Activated T-cell treated with anti-CD3 and anti-CD28 coated beads, Interleukin-2, amount 50 U/mL, for 72 hours (primary cell): ENCODE data around the gene EIF2B5. TPM values are rescaled to one million over a fixed set of nuclear protein-coding genes. Genes with fewer than 3 reads are reported as not detected.
A peak's percentile ranks its signal among the peaks of the same experiment; 100 is the strongest.
"Not testable (repeated sequence)": the region's sequence is repeated elsewhere in the genome, so short reads cannot be mapped to it uniquely, and the experiment has no call there.

Experiments
- ATAC-seq, 2 donors: fragments of 150-1000 bp; cut with Tn5 transposase; replicated peaks in 1 of 2; 2 replicates each; pipeline ENCODE4 v1.10.0; 2021; ENCODE audit warnings: moderate library complexity in 2 of 2, mild to moderate bottlenecking in 1 of 2
- DNase-seq, 2 donors: peaks; one replicate each; pipeline ENCODE4 v3.0.0; 2021 to 2022; ENCODE audit warnings: mixed read lengths in 1 of 2
- H3K27ac Mint-ChIP-seq: one replicate; pipeline ENCODE4 v1.8.0; 2022; ENCODE audit warnings: mild to moderate bottlenecking, moderate library complexity, mixed read lengths
- H3K27me3 Mint-ChIP-seq: one replicate; pipeline ENCODE4 v1.8.0; 2022; ENCODE audit warnings: low read depth, mixed read lengths
- H3K36me3 Mint-ChIP-seq, 2 donors: one replicate each; pipeline ENCODE4 v1.8.0; 2022; ENCODE audit warnings: mixed read lengths in 2 of 2, mild to moderate bottlenecking in 1 of 2; ENCODE audit not compliant: insufficient read depth in 2 of 2
- H3K4me1 Mint-ChIP-seq: one replicate; pipeline ENCODE4 v1.8.0; 2022; ENCODE audit warnings: low read depth, mixed read lengths
- H3K4me3 Mint-ChIP-seq, 2 donors: one replicate each; pipeline ENCODE4 v1.8.0; 2022; ENCODE audit warnings: mild to moderate bottlenecking in 2 of 2, mixed read lengths in 2 of 2, moderate library complexity in 2 of 2
- H3K9me3 Mint-ChIP-seq, 2 donors: one replicate each; pipeline ENCODE4 v1.8.0; 2022; ENCODE audit warnings: mixed read lengths in 2 of 2
- total RNA-seq, 2 donors: library from RNA; stranded (reverse); gene quantifications; one replicate each; pipeline ENCODE4 v1.2.3, GENCODE V29; 2022

The EIF2B5 gene
- total RNA-seq, 2 donors from 2014 or later = 47.0 to 55.4 TPM

DNA sequence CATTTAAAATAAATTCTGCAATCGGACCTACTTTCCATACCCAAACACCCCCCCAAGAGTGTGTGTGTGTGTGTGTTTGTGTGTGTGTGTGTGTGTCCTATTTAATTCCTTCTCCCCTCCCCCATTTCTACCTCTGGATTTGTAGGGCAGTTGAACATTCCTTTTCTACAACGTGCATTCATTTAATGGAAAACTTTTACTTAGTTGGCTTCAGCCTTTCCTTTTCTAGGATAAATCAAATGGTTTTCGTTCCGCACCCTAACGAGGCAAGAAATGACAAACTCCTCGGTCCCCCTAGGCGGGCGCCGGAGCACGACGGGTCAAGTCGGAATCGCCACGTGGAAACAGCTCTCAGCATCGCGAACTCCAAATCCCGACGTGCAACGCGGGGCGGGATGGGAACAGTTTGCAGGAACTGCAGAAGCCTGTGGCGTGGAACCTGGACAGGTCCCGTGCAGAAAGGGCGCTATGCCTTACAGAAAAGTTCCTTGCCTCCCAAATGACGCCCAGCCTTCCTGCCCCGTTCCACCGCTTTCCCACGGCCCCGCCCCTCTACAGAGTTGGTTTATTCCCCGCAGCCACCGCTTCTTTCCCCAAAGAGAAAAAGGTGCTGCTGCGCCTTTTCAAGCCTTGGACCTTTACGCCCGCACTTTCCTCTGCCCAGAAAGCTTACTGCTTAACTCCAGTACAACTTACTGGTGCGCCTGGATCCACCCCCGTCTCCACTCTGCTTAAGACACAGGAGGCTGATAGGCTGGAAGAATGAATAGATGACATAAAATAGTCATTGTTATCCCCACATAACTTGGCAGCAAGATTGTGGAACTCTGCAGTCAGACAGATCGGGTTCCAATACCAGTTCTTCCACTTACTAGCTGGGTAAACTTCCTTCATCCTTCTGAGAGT lies 1.1 kb upstream of the EIF2B5 start:
- H3K27ac Mint-ChIP-seq = peak overlapping the region; percentile 91
- H3K36me3 Mint-ChIP-seq = peaks cover 1 to 3% of the 10 kb centered on the region in 2 donors

DNA sequence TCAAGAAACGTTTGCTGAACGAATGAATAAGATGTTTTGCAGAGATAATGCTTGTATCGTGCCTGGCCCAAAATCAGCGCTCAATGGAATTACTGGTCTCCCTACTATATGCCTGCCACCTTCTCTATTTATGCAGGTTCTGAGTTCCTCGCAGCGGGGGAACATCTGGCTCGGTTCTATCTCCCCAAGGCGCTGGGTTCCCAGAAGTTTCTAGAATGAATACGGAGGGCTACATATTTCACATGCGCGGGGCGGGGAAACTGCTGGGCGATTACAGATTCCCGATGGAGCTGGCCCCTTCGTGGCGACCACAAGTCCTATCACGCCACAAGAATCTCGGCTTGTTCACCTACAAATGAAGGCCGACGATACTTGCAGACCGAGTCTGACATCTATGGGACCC lies 411 bp upstream of the EIF2B5 start:
- ATAC-seq (peak; percentile 32 to 33), DNase-seq (no peak)
- Mint-ChIP-seq H3K4me3 (peak overlapping the region; percentile 93 to 95), H3K27me3 (no peaks in the 10 kb centered on the region), H3K36me3 (peaks cover 1 to 3% of the 10 kb centered on the region in 2 donors), H3K27ac (peak overlapping the region; percentile 91), H3K4me1 (peaks cover 34% of the 10 kb centered on the region), H3K9me3 (no peaks in the 10 kb centered on the region)

More for the DNA sequence above, 1.1 kb upstream of the EIF2B5 start:
- Mint-ChIP-seq H3K4me1 (peaks cover 34% of the 10 kb centered on the region), H3K27me3 (no peaks in the 10 kb centered on the region), H3K4me3 (peak overlapping the region; percentile 93 to 95), H3K9me3 (no peaks in the 10 kb centered on the region)
- DNase-seq (peak; percentile 53 to 55), ATAC-seq (peak in 1 of 2 donors; percentile 12)

DNA sequence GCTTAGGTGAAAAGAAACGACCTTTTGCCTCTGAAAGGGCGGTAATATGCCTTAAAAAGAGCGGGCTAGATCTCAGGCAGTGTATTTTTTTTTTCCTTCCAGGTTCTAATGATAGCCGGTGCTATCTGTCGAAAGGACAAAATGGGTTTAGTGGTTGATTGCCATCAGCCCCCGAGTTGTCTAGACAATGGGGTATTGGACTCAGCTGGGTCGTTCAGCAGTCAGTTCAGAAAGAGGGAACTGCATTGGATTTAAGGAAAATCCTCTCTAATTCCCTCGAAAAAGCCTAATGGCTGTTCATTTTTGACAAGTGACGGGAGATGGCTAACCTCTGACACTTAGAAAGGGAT lies 728 bp downstream of the EIF2B5 start:
- ATAC-seq = no peak
- no peak for DNase-seq
- no peaks in the 10 kb centered on the region for H3K27me3 Mint-ChIP-seq
- H3K36me3 Mint-ChIP-seq = peaks cover 3 to 7% of the 10 kb centered on the region in 2 donors
- H3K9me3 Mint-ChIP-seq = no peaks in the 10 kb centered on the region
- H3K4me3 Mint-ChIP-seq = peak overlapping the region; percentile 93 to 95
- H3K4me1 Mint-ChIP-seq = peaks cover 34% of the 10 kb centered on the region
- H3K27ac Mint-ChIP-seq = peak overlapping the region; percentile 91

DNA sequence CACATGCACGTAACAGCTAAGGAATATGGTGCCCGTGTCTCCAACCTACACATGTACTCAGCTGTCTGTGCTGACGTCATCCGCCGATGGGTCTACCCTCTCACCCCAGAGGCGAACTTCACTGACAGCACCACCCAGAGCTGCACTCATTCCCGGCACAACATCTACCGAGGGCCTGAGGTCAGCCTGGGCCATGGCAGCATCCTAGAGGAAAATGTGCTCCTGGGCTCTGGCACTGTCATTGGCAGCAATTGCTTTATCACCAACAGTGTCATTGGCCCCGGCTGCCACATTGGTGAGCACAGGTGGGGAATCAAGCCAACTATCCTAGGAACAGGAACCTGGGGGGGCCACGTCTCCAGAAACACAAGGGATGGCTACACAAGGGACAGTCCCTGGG lies 5.3 kb downstream of the EIF2B5 start:
- Mint-ChIP-seq H3K4me3 (no peak overlapping the region), H3K27me3 (no peaks in the 10 kb centered on the region), H3K36me3 (peaks cover 0 to 11% of the 10 kb centered on the region in 2 donors), H3K9me3 (no peaks in the 10 kb centered on the region), H3K27ac (peak overlapping the region; percentile 16), H3K4me1 (peaks cover 20% of the 10 kb centered on the region)
- DNase-seq = no peak
- no peak for ATAC-seq

DNA sequence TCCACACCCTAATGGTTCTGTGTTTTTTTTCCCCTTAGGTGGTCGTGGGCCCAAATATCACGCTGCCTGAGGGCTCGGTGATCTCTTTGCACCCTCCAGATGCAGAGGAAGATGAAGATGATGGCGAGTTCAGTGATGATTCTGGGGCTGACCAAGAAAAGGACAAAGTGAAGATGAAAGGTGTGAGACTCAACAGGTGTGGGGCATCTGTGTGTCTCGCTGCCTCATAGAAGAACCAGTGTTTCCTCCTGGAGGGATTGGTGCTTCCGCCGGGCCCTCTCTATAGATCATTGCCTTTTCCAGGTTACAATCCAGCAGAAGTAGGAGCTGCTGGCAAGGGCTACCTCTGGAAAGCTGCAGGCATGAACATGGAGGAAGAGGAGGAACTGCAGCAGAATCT lies 7.0 kb downstream of the EIF2B5 start:
- H3K36me3 Mint-ChIP-seq = peaks cover 0 to 11% of the 10 kb centered on the region in 2 donors
- ATAC-seq (no peak), DNase-seq (no peak)
- H3K9me3 Mint-ChIP-seq = no peaks in the 10 kb centered on the region
- H3K4me1 Mint-ChIP-seq = peaks cover 5% of the 10 kb centered on the region
- H3K27ac Mint-ChIP-seq = peak overlapping the region; percentile 36
- H3K4me3 Mint-ChIP-seq = no peak overlapping the region
- H3K27me3 Mint-ChIP-seq = no peaks in the 10 kb centered on the region

DNA sequence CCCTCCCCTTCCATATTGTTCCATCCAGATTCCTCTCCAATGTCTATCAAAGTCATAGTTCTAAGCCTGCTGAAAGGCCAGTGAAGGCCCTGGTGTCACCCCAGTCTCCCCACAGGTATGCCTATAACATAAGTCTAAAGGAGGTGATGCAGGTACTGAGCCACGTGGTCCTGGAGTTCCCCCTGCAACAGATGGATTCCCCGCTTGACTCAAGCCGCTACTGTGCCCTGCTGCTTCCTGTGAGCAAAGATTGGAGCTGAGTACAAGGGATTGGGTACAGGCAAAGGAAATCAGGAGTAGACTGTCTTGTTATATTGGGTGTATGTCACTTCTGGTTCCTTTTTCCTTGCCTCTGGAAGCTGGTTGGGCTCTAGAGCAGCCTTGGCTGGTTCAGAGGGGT lies 8.2 kb downstream of the EIF2B5 start:
- Mint-ChIP-seq H3K27me3 (no peaks in the 10 kb centered on the region), H3K27ac (peak overlapping the region; percentile 46), H3K4me3 (no peak overlapping the region), H3K4me1 (no peaks in the 10 kb centered on the region), H3K36me3 (peaks cover 0 to 10% of the 10 kb centered on the region in 2 donors), H3K9me3 (no peaks in the 10 kb centered on the region)
- ATAC-seq (peak in 1 of 2 donors; percentile 53), DNase-seq (no peak)

DNA sequence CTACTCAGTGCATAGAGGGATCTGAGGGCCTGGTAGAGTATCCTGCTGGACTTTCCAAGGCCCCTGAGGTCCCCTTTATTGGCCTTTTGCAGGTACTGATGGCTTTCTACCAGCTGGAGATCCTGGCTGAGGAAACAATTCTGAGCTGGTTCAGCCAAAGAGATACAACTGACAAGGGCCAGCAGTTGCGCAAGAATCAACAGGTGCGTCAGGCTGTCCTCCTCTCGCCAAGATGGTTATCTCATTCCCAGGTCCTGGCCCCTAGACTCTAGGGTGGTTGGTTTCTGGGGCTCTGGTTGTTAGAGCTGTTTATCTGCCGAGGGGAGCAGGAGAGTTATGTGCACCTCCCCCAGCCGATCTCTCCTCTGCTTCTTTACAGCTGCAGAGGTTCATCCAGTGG lies 9.3 kb downstream of the EIF2B5 start:
- H3K36me3 Mint-ChIP-seq = peaks cover 0 to 10% of the 10 kb centered on the region in 2 donors
- no peaks in the 10 kb centered on the region for H3K4me1 Mint-ChIP-seq
- ATAC-seq = no peak
- DNase-seq = no peak
- H3K27ac Mint-ChIP-seq = no peak overlapping the region
- no peaks in the 10 kb centered on the region for H3K27me3 Mint-ChIP-seq
- no peaks in the 10 kb centered on the region for H3K9me3 Mint-ChIP-seq
- no peak overlapping the region for H3K4me3 Mint-ChIP-seq

DNA sequence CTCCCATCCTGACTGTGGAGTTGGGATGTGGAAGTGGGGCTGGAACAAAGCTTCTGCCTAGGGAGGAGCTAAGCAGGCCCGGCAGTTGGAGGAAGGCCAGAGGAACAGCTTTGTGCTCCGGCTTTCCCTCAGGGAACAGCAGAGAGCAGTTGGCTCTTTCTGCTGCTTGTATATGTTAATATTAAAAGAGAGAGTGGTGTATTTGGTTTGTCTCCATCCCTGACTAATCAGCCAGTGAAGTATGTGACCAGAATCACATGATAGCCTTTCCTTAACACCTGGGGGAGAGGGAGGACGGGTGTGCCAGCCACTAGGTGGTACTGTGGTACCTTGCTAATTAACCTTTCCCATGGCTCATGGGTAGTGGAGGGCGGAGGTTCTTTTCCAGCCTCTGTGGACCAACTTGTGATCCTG lies 10.0 kb downstream of the EIF2B5 start:
- Mint-ChIP-seq H3K27ac (no peak overlapping the region), H3K4me1 (no peaks in the 10 kb centered on the region), H3K36me3 (peaks cover 0 to 8% of the 10 kb centered on the region in 2 donors), H3K9me3 (no peaks in the 10 kb centered on the region), H3K27me3 (no peaks in the 10 kb centered on the region), H3K4me3 (no peak overlapping the region)
- DNase-seq = peak; percentile 21 to 26
- peak; percentile 59 to 66 for ATAC-seq

DNA sequence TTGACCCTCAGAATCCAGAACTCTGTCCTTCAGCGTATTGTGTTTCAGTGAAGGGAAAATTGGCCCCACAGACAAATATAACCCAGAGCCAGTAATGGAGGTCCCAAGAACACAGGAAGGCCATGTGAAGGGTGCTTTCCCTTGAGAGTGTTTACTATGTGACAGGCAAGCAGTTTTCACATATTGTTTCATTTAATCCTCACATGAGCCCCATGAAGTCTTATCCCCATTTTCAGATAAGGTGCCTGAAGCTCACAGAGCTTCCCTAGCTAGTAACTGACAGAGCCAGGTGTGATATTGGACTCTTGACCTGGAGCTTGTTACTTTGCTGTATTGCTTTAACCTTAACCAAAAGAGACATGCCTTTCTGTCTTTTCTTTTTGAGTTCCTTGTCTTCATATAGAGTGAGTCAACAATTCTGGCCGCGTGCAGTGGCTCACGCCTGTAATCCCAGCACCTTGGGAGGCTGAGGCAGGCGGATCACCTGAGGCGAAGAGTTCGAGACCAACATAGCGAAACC lies 10.7 kb downstream of the EIF2B5 start:
- Mint-ChIP-seq H3K9me3 (no peaks in the 10 kb centered on the region), H3K27me3 (no peaks in the 10 kb centered on the region), H3K4me3 (no peak overlapping the region), H3K4me1 (no peaks in the 10 kb centered on the region), H3K36me3 (peaks cover 0 to 4% of the 10 kb centered on the region in 2 donors), H3K27ac (no peak overlapping the region)
- DNase-seq = no peak
- no peak for ATAC-seq

DNA sequence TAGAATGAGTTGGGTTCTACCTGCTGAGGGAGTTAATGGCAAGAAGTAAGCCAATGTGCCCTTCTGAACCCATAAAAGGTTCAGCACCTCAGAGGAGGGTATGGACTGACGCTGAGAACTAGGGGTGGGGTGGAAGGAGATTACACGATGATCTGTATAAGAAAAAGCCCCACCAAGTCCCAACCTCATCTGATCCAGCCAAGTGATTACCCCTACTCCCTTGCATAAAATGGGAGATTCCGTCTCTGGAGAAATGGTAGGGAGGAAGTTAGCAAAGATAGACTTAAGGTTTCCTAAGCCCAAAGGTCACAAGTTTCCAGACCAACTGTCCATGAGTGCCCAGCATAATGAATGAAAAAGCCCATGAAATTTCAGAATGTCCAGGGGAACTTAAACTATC lies 12.9 kb downstream of the EIF2B5 start:
- Mint-ChIP-seq H3K36me3 (no peaks in the 10 kb centered on the region), H3K4me1 (no peaks in the 10 kb centered on the region), H3K4me3 (no peak overlapping the region), H3K9me3 (no peaks in the 10 kb centered on the region), H3K27ac (no peak overlapping the region), H3K27me3 (no peaks in the 10 kb centered on the region)
- ATAC-seq (no peak), DNase-seq (no peak)

DNA sequence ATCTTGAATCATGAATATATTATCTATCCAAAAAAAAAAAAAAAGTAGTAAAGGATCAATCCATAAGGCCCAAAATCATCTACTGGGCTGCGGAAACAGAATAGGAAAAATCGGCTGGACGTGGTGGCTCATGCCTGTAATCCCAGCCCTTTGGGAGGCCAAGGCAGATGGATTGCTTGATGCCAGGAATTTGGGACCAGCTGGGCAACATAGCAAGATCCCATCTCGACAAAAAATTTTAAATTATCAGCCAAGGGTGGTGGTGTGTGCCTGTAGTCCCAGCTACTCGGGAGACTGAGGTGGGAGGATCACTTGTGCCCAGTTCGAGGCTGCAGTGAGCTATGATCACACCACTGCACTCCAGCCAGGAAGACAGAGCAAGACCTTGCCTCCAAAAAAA lies 14.0 kb downstream of the EIF2B5 start:
- H3K4me1 Mint-ChIP-seq = no peaks in the 10 kb centered on the region
- no peaks in the 10 kb centered on the region for H3K36me3 Mint-ChIP-seq
- ATAC-seq (no peak), DNase-seq (no peak)
- H3K27ac Mint-ChIP-seq = no peak overlapping the region
- no peaks in the 10 kb centered on the region for H3K27me3 Mint-ChIP-seq
- no peaks in the 10 kb centered on the region for H3K9me3 Mint-ChIP-seq
- no peak overlapping the region for H3K4me3 Mint-ChIP-seq

DNA sequence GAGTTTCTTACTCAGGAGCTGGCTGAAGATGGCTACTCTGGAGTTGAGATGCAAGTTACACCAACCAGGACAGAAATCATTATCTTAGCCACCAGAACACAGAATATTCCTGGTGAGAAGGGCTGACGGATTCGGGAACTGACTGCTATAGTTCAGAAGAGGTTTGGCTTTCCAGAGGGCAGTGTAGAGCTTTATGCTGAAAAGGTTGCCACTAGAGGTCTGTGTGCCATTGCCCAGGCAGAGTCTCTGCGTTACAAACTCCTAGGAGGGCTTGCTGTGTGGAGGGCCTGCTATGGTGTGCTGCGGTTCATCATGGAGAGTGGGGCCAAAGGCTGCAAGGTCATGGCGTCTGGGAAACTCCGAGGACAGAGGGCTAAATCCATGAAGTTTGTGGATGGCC lies 14.6 kb downstream of the EIF2B5 start:
- not testable (repeated sequence) for DNase-seq, H3K27me3 Mint-ChIP-seq

DNA sequence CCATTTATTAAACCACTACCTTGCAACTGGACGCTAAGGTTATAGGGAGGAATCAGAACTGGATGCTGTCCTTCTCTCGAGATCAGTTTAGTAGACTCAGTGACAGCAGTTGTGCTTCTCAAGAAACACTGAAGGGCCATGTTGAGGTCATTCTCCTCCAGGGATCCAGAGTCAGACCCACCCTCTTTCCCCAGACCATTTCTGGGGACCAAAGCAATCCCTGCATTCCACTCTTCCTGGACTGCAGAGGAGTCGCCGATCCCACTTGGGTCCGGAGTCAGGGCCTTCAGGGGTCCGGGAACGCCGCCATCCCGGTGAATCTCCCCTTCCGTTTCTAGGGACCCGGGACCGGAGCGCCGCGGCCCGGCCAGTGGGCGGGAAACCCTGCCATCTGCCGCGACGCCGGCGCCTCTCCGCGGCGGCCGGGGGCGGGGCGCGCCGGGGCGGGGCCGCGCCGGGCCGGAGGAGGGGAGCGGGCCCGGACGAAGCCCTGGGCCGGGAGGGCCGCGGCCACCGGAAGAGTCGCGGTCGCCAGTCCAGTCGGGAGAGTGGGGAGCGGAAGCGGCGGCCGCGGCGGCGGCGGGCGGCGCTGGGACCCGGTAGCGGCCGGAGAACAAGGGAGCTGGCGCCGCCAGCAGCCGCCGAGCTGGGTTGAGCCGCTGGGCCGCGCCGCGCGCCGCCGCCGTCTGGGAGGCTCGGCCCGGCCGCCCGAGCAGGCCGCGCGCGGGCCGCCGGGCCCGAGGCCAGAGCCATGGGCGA lies 19.9 kb downstream of the EIF2B5 start, which contains the start of gene DVL3:
TSS of gene DVL3 (plus strand) at position 493 of the 759 bp plus-strand sequence. CDS start at position 752, 259 bp downstream.
- Mint-ChIP-seq H3K4me1 (peaks cover 21% of the 10 kb centered on the region), H3K9me3 (no peaks in the 10 kb centered on the region), H3K27ac (peak within 1 kb of the TSS; percentile 86), H3K4me3 (peak within 1 kb of the TSS; percentile 98 to 99), H3K27me3 (no peaks in the 10 kb centered on the region), H3K36me3 (peaks cover 1 to 5% of the 10 kb centered on the region in 2 donors)
- peak; percentile 60 to 77 for DNase-seq
- ATAC-seq = peak; percentile 85 to 91

More for the DNA sequence above, 14.6 kb downstream of the EIF2B5 start:
- not testable (repeated sequence) for H3K9me3 Mint-ChIP-seq, H3K4me3 Mint-ChIP-seq, ATAC-seq, H3K27ac Mint-ChIP-seq, H3K4me1 Mint-ChIP-seq, H3K36me3 Mint-ChIP-seq
